Activated CD8-positive, alpha-beta T cell treated with anti-CD3 and anti-CD28 coated beads for 36 hours (primary cell): Measurements from ENCODE around the gene AATK. TPM values are rescaled to one million over a fixed set of nuclear protein-coding genes. Genes with fewer than 3 reads are reported as not detected.
A peak's percentile ranks its signal among the peaks of the same experiment; 100 is the strongest.

ENCODE experiments used
- ATAC-seq: fragments of 200-7000 bp; cut with Tn5 transposase; one replicate; pipeline ENCODE4 v1.10.0; 2021; ENCODE audit warnings: mild to moderate bottlenecking, moderate library complexity
- CTCF ChIA-PET: fragments of 350-600 bp; sonication (Branson Sonifier 250); formaldehyde crosslinking; loops from one replicate; lab custom pipeline; 2021; ENCODE audit warnings: antibody characterized with exemption; lab: Charles Lee
- POLR2A ChIA-PET: fragments of 350-600 bp; sonication (Branson Sonifier 250); formaldehyde crosslinking; loops from one replicate; lab custom pipeline; 2021; ENCODE audit warnings: antibody characterized with exemption; lab: Charles Lee
- DNase-seq: peaks from one replicate; pipeline ENCODE4 v3.0.0-alpha.2; 2020
- H3K27ac Mint-ChIP-seq: one replicate; pipeline ENCODE4 v1.8.0; 2021; ENCODE audit warnings: mild to moderate bottlenecking, mixed read lengths
- H3K27me3 Mint-ChIP-seq: one replicate; pipeline ENCODE4 v1.8.0; 2021; ENCODE audit warnings: mixed read lengths
- H3K36me3 Mint-ChIP-seq: one replicate; pipeline ENCODE4 v1.8.0; 2021; ENCODE audit warnings: low read depth, mixed read lengths
- H3K4me1 Mint-ChIP-seq: one replicate; pipeline ENCODE4 v1.8.0; 2021; ENCODE audit warnings: low read depth, mixed read lengths
- H3K4me3 Mint-ChIP-seq: one replicate; pipeline ENCODE4 v1.8.0; 2021; ENCODE audit warnings: mild to moderate bottlenecking, moderate library complexity, mixed read lengths
- H3K9me3 Mint-ChIP-seq: one replicate; pipeline ENCODE4 v1.8.0; 2021; ENCODE audit warnings: mixed read lengths
- intact Hi-C: fragments of 100-400 bp; cut with micrococcal nuclease; formaldehyde crosslinking; loops from one replicate; pipeline ENCODE4 v1.10.0; 2022
- total RNA-seq, 2 experiments: library from RNA; stranded (reverse); gene quantifications; one replicate each; pipeline ENCODE4 v1.2.3, GENCODE V29; 2021
- TF ChIP-seq, protein P1 (sequence below): fragments of 200-600 bp; IDR thresholded peaks from one replicate; pipeline ENCODE4 v1.8.0; 2022; ENCODE audit warnings: antibody characterized with exemption, mild to moderate bottlenecking

AATK gene
- total RNA-seq, 2 experiments from 2014 or later = 0.63 to 0.98 TPM

DNA sequence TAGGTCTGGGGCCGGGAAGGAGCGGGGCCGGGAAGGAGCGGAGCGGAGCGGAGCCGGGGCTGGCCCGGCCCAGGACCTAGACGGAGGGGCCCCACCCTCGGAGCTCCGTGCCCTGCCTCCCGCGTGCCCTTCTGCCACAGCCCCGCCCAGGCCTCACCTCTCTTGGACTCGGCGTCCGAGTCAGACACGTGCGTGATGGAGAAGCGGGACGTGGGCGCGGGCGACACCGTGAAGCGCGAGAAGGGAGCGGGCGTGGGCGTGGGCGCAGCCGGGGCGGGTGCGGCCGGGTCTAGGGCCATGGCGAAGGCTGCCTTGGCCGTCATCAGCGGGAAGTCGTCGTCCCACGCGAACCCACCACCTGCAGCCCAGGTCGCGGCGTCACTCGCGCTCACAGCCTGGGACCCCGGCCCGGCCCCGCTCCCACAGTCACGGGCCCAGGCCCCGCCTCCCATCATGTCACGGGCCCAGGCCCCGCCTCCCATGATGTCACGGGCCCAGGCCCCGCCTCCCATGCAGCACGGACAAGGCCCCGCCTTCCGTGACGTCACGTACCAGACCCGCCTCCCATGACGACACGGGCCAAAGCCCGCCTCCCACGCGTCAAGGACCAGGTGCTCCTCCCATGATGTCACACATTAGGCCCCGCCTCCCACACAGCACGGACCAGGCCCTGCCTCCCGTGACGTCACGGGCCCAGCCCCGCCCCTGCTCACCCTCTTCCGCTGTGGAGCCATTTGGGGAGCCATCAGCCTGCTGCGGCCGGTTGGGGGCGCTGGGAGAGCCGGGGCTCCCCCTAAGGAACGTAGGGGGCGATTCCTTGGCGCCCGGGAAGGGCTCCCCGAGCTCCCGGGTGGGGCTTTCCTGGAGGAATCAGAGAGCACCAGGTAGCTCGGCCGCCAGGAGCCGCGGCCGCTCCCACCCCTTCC, 46.5 kb downstream of the AATK start:
- peaks cover 5% of the 10 kb centered on the region for H3K4me1 Mint-ChIP-seq
- intact Hi-C loops = no loop called here
- H3K9me3 Mint-ChIP-seq = no peaks in the 10 kb centered on the region
- ATAC-seq (peak; percentile 86), DNase-seq (peak; percentile 97)
- H3K36me3 Mint-ChIP-seq = no peaks in the 10 kb centered on the region
- H3K27me3 Mint-ChIP-seq = peaks cover 1% of the 10 kb centered on the region
- ChIA-PET CTCF (interaction anchor here (1.1 to 1.5 kb wide), 2 partner anchors 18 to 96 kb away, joined by 4 to 6 read pairs; no protein-coding TSS in a partner anchor), POLR2A (interaction anchor here (1.0 to 1.8 kb wide), 4 partner anchors 10 to 119 kb away, joined by 3 to 5 read pairs (median 4); partner anchors contain the start of genes NDUFAF8 and TEPSIN)
- H3K27ac Mint-ChIP-seq = peak overlapping the region; percentile 68
- TF ChIP-seq, protein P1, sequence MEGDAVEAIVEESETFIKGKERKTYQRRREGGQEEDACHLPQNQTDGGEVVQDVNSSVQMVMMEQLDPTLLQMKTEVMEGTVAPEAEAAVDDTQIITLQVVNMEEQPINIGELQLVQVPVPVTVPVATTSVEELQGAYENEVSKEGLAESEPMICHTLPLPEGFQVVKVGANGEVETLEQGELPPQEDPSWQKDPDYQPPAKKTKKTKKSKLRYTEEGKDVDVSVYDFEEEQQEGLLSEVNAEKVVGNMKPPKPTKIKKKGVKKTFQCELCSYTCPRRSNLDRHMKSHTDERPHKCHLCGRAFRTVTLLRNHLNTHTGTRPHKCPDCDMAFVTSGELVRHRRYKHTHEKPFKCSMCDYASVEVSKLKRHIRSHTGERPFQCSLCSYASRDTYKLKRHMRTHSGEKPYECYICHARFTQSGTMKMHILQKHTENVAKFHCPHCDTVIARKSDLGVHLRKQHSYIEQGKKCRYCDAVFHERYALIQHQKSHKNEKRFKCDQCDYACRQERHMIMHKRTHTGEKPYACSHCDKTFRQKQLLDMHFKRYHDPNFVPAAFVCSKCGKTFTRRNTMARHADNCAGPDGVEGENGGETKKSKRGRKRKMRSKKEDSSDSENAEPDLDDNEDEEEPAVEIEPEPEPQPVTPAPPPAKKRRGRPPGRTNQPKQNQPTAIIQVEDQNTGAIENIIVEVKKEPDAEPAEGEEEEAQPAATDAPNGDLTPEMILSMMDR = no peak
- H3K4me3 Mint-ChIP-seq = peak overlapping the region; percentile 65

DNA sequence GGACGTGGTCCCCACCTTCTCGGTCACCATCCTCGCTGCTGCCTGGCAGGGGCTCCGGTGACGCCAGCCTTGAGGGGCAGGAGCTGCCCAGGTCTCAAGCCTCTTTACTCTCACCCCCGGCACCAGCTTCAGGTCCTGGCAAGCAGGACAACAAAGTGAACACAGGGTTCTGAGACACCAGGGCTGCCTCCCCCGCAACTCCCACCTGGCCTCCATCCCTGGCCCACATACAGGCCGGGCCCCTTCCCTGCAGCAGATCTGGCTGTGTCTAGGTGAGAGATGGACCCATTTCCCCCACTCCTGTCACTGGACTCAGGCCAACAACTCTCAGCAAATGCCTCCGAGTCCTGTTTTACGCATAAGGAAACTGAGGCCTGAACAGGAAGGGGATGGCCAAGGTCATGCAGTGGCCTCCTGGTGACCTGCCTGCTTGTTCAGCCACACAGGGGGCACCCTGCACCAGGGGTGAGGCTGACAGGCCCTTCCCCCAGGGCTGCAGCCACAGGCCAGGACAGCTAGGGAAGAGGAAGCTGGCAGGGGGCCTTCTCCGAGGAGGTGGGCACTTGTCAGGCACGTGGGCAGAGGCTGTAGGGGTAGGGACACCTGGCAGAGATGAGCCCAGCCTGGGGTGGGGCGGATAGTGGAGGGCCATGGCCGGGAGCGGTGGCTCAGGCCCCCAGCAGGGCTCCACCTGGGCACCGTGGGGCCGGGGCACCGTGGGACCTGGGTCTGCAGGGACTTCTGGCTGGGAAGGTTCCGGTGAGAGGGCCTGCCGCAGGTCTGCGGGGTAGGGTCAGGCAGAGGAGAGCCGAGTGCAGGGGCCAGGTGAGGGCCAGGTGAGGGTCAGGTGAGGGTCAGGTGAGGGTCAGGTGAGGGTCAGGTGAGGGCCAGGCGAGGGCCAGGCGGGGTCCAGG, 47.5 kb downstream of the AATK start:
- intact Hi-C loops = no loop called here
- Mint-ChIP-seq H3K9me3 (no peaks in the 10 kb centered on the region), H3K27ac (peak overlapping the region; percentile 57), H3K4me3 (peak overlapping the region; percentile 65), H3K36me3 (no peaks in the 10 kb centered on the region), H3K4me1 (peaks cover 5% of the 10 kb centered on the region), H3K27me3 (peaks cover 1% of the 10 kb centered on the region)
- TF ChIP-seq, protein P1 = no peak
- ATAC-seq (no peak), DNase-seq (no peak)
- ChIA-PET POLR2A (interaction anchor here (1.0 to 1.8 kb wide), 2 partner anchors 17 to 91 kb away, joined by 3 to 4 read pairs; no protein-coding TSS in a partner anchor), CTCF (interaction anchor here (1.5 kb wide), 1 partner anchor 17 kb away, joined by 6 read pairs; no protein-coding TSS in a partner anchor)

DNA sequence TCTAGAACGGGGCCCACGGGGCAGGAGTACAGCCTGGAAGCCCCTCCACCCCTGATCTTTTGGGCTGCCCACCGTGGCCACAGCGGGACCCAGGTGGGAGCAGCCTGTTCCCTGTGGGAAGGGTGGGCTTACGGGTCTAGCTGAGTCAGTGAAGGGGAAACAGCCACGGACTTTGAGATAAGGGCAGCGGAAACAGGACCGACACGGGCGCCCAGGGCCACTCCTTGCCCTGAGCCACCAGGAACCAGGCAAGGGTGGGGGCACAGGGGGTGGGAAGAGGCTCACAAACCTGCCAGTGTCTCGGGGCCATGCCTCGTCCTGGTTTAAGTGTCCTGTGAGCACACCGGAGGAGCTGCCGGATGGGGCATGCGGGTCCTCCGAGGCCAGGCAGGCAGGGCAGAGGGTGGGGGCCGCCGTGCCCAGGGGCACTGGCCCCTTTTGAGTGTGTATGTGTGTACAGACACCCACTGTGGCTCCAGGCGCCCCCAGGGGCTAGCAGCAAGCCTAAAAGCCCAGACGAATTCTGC, 48.3 kb downstream of the AATK start:
- no peaks in the 10 kb centered on the region for H3K9me3 Mint-ChIP-seq
- intact Hi-C loops = no loop called here
- H3K27ac Mint-ChIP-seq = no peak overlapping the region
- ChIA-PET CTCF (interaction anchor here (1.0 to 1.5 kb wide), 3 partner anchors 15 to 94 kb away, joined by 3 to 6 read pairs (median 4); no protein-coding TSS in a partner anchor), POLR2A (interaction anchor here (0.9 to 1.8 kb wide), 2 partner anchors 16 to 125 kb away, joined by 3 to 4 read pairs; no protein-coding TSS in a partner anchor)
- ATAC-seq (no peak), DNase-seq (no peak)
- H3K4me1 Mint-ChIP-seq = peaks cover 5% of the 10 kb centered on the region
- no peak overlapping the region for H3K4me3 Mint-ChIP-seq
- H3K27me3 Mint-ChIP-seq = peaks cover 1% of the 10 kb centered on the region
- TF ChIP-seq, protein P1 = no peak
- H3K36me3 Mint-ChIP-seq = no peaks in the 10 kb centered on the region

DNA sequence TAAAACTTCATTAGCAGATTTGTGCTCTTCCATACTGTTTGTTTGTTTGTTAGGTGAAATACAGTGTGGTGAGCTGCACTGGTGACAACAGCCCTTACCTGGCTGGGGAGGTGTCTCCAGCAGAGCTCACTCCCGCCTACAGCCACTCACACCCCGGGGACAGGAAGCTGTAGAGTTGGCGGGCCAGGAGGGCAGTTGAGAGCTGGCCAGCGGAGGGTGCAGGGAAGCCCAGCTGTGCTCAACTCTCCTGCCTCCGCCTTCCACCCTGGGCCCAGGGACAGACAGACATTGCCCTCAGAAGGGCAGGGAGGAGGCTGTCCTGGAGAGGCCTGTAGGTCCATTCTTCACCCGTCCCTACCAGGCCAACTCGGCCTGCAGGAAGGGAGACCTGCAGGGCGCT, 49.3 kb downstream of the AATK start:
- no peak for ATAC-seq
- Mint-ChIP-seq H3K4me3 (no peak overlapping the region), H3K27ac (no peak overlapping the region), H3K36me3 (no peaks in the 10 kb centered on the region), H3K27me3 (peaks cover 1% of the 10 kb centered on the region), H3K4me1 (peaks cover 5% of the 10 kb centered on the region), H3K9me3 (no peaks in the 10 kb centered on the region)
- DNase-seq = no peak
- intact Hi-C loops = no loop called here
- TF ChIP-seq, protein P1 = no peak
- POLR2A ChIA-PET = interaction anchor here (0.8 kb wide), 1 partner anchor 662 kb away, joined by 3 read pairs; no protein-coding TSS in a partner anchor
- CTCF ChIA-PET = interaction anchor here (1.0 to 1.2 kb wide), 3 partner anchors 14 to 1034 kb away, joined by 3 to 4 read pairs (median 3); no protein-coding TSS in a partner anchor
